Measurements from ENCODE around the gene HMGXB3. TPM values are rescaled to one million over a fixed set of nuclear protein-coding genes. Genes with fewer than 3 reads are reported as not detected.

HMGXB3 gene
- total RNA-seq, 2 donors from 2014 or later: 49.2 to 50.1 TPM

DNA sequence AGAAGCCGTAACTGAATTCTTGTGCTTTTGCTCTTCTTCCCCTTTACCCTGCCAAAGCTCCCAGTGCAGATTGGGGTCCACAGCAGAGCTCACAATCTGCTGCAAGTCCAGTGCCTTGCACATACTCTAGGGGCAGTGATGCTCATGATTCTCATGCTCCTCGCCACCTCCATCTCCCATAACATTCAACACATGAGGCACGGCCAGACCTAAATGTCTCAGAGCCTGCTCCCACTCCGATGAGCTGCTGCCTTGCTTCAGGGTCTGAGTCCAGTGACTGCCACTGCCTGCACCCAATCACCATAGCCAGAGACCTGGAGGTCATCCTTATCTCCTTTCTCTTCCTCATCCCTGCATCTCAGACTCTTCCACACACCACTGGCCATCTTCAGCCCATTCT, 75.3 kb downstream of the HMGXB3 start:
- Histone ChIP-seq H3K4me3 (no peak overlapping the region), H3K27me3 (replicated peaks; ENCODE audit: insufficient read depth) (no peaks in the 10 kb centered on the region), H3K9me3 (no peaks in the 10 kb centered on the region), H3K27ac (no peak overlapping the region), H3K4me1 (ENCODE audit: control insufficient read depth in 1 of 2, low read depth in 2 of 2) (no peaks in the 10 kb centered on the region), H3K36me3 (no peaks in the 10 kb centered on the region)
- TF ChIP-seq, protein P1, sequence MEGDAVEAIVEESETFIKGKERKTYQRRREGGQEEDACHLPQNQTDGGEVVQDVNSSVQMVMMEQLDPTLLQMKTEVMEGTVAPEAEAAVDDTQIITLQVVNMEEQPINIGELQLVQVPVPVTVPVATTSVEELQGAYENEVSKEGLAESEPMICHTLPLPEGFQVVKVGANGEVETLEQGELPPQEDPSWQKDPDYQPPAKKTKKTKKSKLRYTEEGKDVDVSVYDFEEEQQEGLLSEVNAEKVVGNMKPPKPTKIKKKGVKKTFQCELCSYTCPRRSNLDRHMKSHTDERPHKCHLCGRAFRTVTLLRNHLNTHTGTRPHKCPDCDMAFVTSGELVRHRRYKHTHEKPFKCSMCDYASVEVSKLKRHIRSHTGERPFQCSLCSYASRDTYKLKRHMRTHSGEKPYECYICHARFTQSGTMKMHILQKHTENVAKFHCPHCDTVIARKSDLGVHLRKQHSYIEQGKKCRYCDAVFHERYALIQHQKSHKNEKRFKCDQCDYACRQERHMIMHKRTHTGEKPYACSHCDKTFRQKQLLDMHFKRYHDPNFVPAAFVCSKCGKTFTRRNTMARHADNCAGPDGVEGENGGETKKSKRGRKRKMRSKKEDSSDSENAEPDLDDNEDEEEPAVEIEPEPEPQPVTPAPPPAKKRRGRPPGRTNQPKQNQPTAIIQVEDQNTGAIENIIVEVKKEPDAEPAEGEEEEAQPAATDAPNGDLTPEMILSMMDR (IDR thresholded peaks at IDR 0.05): no peak
- no peak for DNase-seq (ENCODE audit: low spot score)
- ATAC-seq (ENCODE audit: insufficient number of reproducible peaks, low FRiP score, low read depth): no peak

DNA sequence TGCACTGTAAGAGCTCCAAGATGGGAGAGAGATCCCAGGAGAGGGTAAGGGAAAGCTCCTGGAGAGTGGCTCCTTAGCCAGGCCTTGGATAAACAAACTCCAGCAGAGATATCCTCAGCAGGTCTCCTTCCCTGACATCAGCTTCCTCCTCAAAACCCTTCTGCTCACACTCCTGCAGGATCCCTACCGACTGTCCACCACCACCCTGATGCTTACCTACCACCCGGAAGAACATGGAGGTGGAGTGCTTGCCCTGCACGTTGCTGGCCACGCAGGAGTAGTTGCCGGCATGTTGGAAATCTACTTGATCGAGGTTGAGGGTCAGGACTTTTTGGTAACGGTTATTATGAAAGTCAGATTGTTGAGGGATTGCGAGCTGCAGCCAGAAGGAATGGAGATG, 76.5 kb downstream of the HMGXB3 start:
- Histone ChIP-seq H3K27ac (no peak overlapping the region), H3K36me3 (no peaks in the 10 kb centered on the region), H3K4me1 (ENCODE audit: control insufficient read depth in 1 of 2, low read depth in 2 of 2) (peaks cover 0 to 6% of the 10 kb centered on the region in 2 donors), H3K9me3 (no peaks in the 10 kb centered on the region), H3K27me3 (replicated peaks; ENCODE audit: insufficient read depth) (no peaks in the 10 kb centered on the region), H3K4me3 (no peak overlapping the region)
- DNase-seq (ENCODE audit: low spot score) (no peak), ATAC-seq (ENCODE audit: insufficient number of reproducible peaks, low FRiP score, low read depth) (no peak)
- TF ChIP-seq, protein P1 (IDR thresholded peaks at IDR 0.05): no peak

DNA sequence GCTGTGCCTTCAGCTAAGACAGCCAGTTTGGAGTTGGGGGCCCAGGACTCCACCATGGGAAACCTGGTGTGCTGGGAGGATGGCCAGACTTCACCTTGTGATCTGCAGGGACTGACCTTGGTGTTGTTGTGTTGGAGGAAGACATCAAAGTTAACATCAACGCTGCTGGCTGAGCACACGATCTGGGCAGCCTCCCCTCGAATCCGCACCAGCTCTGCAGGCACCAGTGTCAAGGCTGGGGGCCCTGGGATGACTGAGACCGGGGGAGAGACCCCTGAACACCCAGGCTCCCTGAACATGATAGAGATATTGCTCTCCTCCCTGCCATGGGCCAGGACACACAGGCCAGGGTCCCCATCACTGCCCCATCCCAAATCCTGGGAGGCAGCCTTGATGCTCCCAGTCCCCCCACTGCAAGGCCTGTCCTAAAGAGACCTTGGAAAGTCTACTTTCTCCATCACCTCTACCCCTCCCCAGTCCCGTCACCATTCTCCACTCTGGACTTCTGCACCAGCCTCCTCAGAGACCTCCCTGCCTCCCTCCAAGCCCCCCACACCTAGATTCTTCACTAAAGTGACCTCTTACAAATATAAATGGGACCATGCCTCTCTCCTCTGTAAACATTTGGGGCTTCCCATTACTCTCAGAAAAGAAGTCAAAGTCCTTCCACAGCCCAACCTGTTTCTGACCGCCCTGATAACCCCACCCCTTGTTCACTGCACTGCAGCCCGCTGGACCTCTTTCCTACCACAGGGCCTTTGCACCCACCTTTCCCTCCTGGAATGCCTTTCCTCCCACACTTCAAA, 77.7 kb downstream of the HMGXB3 start:
- Histone ChIP-seq H3K27me3 (replicated peaks; ENCODE audit: insufficient read depth) (no peaks in the 10 kb centered on the region), H3K27ac (no peak overlapping the region), H3K4me1 (ENCODE audit: control insufficient read depth in 1 of 2, low read depth in 2 of 2) (peaks cover 0 to 6% of the 10 kb centered on the region in 2 donors), H3K4me3 (no peak overlapping the region), H3K36me3 (no peaks in the 10 kb centered on the region), H3K9me3 (no peaks in the 10 kb centered on the region)
- DNase-seq (ENCODE audit: low spot score) (no peak), ATAC-seq (ENCODE audit: insufficient number of reproducible peaks, low FRiP score, low read depth) (no peak)
- TF ChIP-seq, protein P1 (IDR thresholded peaks at IDR 0.05): no peak

DNA sequence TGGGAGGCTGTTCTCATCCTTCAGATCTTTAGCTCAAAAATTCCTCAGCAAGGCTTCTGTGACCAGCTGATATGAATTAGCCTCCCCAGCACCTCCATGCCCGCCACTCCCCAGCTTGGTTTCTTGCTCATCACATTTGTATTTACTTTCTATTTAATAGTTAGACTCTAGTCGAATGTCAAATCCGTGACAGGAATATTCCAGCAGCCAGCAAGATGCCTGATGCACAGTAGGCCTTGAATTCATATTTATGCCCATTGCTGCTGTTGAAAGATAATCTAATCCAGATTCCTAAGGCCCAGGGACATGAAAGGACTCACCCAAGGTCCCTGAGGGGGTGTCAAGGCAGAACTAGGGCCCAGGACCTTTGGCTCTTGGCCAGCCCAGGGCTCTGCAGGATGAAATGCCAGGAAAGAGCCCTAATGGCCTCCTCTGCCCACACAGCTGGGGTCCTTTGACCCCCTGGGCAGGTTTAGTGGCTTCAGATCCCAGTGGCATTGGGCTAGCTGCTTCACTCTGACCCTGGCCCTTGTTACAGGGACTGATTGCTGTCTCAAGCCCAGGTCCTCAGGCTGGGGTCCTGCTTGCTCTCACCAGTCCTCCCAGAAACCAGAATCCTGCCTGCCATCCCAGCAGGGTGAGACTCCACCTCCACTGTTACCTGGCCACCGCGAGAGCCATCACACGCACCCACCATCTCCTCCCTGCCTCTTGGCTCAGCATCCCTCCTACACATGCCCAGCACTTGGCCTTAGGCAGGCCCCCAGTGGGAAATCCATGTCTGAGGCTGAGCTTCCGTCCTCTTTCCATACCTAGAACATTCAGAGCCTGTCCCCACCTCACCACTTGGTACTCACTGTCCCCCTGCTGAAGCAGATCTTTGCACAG, 78.5 kb downstream of the HMGXB3 start:
- no peaks in the 10 kb centered on the region for H3K27me3 ChIP-seq (replicated peaks; ENCODE audit: insufficient read depth)
- DNase-seq (ENCODE audit: low spot score): no peak
- TF ChIP-seq, protein P1 (IDR thresholded peaks at IDR 0.05): no peak

DNA sequence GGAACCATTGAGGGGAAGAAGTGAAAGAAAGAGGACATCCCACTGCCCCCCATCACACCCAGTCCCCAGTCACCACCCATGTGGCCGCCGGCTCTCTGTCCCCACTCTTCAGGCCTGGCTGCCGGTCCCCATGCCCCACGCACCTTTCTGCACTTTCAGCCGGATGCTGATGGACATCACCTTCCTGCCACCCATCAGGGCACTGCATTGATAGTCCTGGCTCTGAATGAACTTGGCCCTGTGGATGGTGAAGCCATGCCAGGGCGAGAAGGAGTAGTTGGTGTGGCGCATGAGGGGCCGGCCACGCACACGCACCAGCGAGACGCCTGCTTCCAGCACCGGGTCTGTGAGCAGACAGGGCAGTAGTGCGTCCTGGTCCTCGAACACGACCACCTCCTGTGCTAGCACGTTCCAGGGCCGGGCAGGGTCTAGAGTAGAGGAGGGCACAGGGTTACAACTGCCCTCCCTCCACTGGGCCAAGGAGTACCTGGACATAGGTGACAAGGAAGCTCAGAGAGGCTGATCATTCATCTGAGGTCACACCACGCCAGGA, 79.4 kb downstream of the HMGXB3 start:
- Histone ChIP-seq H3K4me1 (ENCODE audit: control insufficient read depth in 1 of 2, low read depth in 2 of 2) (peaks cover 0 to 6% of the 10 kb centered on the region in 2 donors), H3K27ac (no peak overlapping the region), H3K36me3 (no peaks in the 10 kb centered on the region), H3K27me3 (replicated peaks; ENCODE audit: insufficient read depth) (no peaks in the 10 kb centered on the region), H3K4me3 (no peak overlapping the region), H3K9me3 (no peaks in the 10 kb centered on the region)
- TF ChIP-seq, protein P1 (IDR thresholded peaks at IDR 0.05): no peak
- ATAC-seq (ENCODE audit: insufficient number of reproducible peaks, low FRiP score, low read depth) (no peak), DNase-seq (ENCODE audit: low spot score) (no peak)

More for the DNA sequence above, 78.5 kb downstream of the HMGXB3 start:
- H3K4me1 ChIP-seq (ENCODE audit: control insufficient read depth in 1 of 2, low read depth in 2 of 2): peaks cover 0 to 6% of the 10 kb centered on the region in 2 donors
- no peak overlapping the region for H3K27ac ChIP-seq
- no peak for ATAC-seq (ENCODE audit: insufficient number of reproducible peaks, low FRiP score, low read depth)
- H3K9me3 ChIP-seq: no peaks in the 10 kb centered on the region
- H3K4me3 ChIP-seq: no peak overlapping the region
- H3K36me3 ChIP-seq: no peaks in the 10 kb centered on the region
